Activated T-cell treated with anti-CD3 and anti-CD28 coated beads for 24 hours (primary cell): ENCODE data around the gene KCNQ2.
"Not testable (repeated sequence)": the region's sequence is repeated elsewhere in the genome, so short reads cannot be mapped to it uniquely, and the experiment has no call there.

Experiments
- DNase-seq: peaks from one replicate; pipeline ENCODE4 v3.0.0-alpha.2; 2020; ENCODE audit warnings: low read depth

The KCNQ2 gene

DNA sequence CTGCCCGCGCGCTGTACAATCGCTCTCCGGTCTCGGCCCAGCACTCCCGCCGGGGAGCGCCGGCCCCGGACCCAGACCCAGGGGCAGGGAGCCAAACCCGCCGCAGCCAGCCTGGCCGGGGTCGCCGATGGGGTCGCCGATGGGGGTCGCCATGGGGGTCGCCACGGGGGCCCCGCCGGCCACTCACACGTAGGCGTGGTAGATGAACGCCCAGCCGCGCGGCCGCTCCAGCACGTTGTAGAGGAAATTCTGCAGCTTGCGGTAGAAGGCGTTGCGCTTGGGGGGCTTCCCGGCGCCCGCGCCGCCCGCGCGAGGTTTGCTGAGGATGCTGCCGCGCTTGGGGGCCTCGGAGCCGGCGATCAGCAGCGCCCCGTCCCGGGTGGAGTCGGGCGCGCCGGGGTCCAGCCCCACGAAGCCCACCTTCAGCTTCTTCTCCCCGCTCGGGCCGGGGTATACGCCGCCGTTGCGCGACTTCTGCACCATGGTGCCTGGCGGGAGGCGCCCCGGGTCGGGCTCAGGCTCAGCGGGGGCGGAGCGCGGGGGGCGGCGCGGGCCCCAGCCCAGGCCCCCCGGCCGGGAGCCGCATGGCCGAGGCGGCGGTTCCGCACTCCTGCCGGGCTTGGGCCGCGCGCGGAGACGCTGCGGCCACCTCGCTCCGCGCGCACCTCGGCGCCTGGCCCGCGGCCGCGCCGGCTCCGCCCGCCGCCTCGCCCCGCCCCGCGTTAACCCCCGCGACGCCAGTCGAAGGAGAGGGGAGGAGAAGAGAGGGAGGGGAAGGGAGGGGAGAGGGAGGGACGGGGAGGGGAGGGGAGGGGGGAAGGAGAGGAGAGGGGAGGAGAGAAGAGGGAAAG, at the start of gene KCNQ2:
Gene KCNQ2, minus strand, starts transcription at position 675 of the 851 bp plus-strand sequence. Its CDS starts 192 bp downstream, at position 483.
- DNase-seq: no peak

DNA sequence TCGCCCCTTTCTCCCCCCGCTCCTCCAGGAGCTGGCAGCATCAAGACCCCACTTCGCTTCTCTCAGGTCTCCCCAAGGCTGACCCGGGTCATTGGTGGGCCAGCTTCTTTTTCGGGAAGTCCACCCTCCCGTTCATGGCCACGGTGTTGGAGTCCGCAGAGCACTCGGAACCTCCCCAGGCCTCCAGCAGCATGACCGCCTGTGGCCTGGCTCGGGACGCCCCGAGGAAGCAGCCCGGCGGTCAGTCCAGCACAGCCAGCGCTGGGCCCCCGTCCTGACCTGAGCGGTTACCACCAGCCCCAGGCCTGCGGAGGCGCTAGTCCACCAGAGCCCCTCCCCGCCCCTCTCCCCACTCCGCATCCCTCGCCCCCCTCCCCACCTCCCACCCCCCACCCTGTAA, 49.1 kb upstream of the KCNQ2 start:
- DNase-seq: no peak

DNA sequence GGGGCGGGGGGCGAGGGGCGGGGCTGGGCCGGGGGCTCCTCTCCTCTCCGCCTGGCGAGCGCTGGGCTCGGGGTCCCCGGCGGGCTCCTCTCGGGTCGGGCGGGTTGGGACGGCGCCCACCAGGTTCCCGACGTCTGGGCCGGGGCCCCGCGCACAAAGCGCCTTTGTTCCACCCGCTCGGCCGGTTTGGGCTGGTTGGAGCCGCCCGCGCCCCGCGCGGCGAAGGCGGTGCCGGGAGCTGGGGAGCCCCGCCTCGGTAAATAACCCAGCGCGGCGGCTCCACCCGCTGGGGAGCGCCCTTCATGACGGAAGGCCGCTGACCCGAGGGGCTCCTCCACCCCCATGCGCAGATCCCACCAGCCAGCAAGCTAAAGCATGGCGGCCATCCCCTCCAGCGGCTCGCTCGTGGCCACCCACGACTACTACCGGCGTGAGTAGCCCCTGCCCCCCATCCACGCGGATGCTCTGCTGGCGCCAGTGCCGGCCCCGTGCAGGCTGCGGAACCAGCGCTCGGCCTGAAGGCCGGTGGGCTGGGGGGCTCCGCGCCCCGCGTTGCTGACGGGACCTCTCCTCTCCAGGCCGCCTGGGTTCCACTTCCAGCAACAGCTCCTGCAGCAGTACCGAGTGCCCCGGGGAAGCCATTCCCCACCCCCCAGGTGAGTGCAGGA, 48.6 kb upstream of the KCNQ2 start:
- DNase-seq: peak; percentile 61

DNA sequence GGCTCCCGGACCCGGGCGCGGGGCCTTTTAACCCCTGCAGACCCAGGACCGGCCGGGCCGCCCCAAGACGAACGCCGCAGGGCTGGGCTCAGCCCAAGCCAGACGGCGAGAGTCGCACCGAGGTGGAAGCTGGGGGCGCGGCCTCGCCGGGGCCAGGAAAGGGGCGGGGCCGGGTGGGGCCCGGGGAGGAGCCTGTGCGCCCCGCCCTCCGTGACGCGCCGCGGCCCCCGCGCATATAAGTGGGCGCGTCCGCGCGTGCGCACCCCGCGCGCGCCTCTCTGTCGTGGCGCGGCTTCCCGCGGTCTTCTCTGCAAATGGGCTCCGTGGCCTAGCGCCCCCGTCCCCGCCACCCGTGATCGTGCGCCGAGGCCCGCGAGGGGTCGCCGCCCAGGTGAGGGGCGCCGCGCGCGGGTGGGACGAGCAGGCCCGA, 48.1 kb upstream of the KCNQ2 start, which contains the start of gene PPDPF:
Gene PPDPF, plus strand, starts transcription at position 262 of the 430 bp plus-strand sequence. CDS start 544 bp downstream, outside the sequence.
- peak; percentile 77 for DNase-seq

DNA sequence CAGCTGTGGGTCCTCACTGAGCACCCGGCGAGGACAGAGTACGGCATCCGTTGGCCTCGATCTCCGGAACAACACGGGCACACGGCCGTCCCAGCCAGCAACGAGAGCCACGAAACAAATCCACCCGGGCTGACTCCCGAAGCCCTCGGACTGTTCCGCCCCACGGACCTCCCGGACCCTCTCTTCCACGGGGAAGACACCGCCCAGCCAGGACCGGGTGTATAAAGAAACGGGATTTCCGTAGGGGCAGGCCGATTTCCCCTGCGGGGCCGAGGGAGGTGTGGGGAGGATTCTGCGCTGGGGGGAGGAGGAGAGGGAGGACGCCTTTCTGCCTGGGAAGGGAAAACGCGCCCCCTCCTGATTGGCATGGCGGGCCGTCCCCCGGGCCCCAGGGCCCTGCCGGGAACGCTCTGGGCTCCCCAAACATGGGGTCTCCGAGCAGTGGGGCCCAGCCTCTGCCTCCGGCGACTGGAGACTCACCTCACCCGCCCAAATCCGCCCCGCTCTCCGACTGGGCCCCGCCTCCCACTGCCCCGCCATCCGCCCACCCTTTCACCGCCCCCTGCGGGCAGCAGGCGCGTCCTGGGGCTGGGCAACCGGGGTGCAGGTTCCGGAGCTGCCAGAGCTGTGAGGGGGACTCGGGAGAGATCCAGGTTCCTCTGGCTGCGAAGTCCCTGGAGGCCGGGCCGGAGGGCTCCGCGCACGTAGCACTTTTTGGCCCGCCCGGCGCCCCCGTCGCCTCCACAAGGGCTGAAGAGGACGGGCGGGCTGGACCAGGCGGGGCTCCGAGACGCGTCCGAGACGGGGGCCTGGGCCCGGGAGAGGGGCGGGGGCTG, 47.4 kb upstream of the KCNQ2 start:
- DNase-seq: peak; percentile 49

DNA sequence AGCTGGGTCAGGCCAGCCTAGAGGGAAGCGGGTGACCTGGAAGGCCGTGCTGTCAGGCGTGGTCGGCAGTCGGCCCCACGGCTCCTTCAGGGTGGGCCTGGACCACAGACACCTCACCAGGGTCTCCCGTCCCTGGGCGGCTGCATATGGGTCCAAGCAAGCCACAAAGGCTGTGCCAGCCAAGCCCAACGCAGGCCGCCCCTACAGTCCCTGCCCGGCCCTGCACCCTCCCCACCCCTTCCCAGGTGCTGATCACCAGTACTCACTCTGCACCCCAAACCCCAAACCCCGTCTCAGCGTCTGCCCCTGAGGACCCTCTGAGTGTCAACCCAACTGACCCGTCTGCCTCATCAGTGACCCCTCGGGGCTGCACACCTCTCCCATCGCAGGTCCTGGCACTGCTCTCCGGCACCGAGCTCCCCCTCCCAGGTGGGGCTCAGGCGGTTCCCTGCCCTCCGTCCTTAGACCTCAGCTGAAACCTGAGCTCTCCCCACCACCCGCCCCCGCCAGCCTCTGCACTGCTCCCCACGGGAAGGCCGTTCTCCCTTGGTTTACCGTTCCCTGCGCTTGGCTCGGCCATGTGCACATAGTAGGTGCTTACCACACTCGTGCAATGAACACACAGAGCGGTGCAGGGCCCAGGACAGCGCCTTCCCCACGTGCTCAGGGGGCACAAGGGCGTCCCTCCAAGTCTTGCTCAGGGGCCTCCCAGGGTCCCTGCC, 46.7 kb upstream of the KCNQ2 start:
- no peak for DNase-seq

DNA sequence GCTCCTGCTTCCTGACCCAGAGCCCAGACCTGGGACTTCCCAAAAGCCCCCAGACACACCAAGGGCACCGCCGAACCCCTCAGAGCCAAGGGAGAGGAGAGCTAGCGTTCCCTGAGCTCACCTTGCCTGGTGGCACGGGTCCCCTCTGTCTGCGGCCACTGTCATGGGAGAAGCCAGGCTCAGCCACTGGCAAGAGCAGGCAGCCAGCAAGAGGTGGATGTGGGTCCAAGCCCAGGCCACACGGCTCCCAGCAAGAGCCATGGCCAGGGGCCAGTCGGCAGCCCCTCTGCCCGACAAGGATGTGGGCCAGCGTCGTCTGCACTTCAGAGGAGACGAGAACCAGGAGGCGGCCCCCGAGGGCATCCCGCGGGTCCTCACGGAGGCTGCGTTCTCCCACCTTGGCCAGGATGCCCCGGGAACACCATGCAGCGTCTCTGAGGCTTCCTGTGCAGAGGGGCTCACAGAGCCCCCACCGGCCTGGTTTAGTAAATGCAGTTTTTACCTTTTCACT, 46.0 kb upstream of the KCNQ2 start:
- DNase-seq: no peak

DNA sequence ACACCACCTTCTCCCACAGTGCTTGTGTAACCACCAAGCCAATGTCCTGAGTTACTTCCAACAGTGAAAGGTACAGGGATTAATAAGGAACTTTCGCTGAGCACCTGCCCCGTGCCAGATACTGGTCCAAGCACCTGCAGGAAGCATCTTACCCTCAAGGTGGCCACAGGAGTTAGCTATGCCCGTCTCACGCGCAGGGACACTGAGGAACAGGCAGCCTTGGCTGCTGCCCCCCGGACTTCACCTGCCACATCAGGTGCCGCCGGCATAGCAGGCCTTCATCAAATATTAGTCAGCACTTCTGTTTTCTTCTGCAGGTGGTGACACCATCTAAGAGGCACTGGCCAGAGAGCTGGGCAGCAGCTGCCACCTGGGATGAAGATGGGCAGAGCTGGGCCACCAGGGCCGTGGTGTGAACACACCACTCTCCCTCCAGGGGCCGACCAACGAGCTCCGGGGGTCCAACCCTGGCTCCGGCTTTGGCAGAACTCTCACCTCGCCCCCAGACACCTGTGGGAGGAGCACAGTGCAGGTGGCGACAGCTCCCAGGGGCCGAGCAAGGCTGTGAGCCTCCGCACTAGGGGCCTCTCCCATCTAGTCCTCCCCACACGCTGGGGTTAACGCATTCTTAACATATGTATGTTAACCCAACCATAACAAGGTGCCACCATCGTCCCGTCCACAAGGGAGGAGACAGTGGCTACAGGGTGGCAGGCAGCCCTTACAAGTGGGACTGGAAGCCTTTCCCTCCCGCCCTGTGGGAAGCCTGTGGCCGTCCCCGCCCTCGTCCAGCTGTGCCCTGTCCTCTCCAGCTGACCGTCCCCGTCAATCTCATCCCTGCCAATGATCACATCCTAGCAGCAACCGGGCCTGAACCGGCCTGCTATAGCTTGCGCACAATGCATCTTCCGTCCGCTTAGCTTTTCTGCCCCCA, 45.2 kb upstream of the KCNQ2 start:
- no peak for DNase-seq

DNA sequence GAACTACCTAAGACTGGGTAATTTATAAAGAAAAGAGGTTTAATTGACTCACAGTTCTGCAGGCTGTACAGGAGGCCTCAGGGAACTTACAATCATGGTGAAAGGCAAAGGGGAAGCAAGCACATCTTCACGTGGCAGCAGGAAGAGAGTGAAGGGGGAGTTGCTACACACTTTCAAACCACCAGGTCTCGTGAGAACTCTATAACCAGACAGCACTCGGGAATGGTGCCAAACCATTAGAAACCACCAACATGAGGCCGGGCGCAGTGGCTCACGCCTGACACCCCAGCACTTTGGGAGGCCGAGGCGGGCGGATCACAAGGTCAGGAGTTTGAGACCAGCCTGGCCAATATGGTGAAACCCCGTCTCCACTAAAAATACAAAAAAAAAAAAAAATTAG, 42.1 kb upstream of the KCNQ2 start:
- DNase-seq: not testable (repeated sequence)

DNA sequence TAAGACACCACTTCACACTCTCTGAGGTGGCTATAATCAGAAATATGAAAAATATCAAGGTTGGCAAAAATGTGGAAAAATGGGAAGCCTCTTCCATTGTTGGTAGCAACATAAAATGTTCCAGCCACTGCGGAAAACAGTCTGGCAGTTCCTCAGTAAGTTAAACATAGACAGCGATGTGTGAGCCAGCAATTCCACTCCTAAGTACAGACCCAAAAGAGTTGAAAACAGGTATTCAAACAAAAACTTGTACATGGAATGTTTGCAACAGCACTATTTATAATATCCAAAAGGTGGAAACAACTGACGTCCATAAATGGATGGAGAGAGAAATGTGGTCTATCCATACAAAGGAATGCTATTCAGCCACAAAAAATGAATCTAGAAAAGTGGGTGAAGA, 40.8 kb upstream of the KCNQ2 start:
- no peak for DNase-seq

DNA sequence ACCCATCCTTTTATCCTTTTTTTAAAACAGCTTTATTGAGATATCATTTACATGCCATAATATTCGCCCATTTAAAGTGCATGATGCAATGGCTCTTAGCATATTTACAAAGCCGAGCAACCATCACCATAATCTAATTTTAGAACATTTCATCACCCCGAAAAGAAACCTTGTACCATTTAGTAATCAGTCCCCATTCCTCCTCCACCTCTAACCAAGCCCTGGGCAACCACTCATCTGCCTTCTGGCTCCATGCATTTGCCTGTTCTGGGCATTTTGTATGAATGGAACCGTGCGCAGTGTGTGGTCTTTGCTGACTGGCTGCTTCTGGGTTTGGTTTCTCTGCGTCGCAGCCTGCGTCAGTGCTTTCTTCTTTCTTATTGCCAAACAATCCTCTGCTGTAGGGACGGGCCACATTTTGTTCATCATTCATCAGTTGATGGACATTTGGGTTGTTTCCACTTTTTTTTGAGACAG, 36.7 kb upstream of the KCNQ2 start:
- DNase-seq: no peak

DNA sequence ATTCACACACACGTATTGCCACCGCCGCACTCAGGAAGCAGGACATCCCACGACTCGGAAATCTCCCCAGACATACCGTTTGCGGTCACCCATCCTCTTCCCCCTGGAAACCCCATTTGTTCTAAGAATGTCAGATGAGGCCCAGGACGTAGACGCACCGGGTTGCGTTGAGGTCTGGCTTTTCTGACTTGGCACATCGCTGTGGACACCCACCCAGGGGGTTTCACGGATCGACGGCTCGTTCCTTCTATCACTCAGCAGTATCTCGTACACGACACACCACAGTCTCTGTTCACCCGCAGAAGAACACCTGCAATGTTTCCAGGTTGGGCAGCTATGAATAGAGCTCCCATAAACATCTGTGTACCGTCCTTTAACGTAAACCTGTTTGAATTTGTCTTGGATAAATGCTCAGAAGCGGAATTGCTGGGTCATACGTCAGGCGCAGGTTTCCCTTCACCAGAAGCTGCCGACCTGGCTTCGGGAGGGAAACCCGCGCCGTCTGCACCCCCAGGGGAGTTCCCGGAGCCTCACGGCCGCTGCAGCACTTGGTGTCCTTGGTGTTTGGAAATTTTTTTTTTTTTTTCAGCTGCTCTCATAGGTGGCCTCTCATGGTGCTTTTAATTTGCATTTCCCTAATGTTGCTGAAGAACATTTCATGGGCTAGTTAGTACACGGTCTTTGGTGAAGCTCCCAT, 35.8 kb upstream of the KCNQ2 start:
- DNase-seq: no peak

DNA sequence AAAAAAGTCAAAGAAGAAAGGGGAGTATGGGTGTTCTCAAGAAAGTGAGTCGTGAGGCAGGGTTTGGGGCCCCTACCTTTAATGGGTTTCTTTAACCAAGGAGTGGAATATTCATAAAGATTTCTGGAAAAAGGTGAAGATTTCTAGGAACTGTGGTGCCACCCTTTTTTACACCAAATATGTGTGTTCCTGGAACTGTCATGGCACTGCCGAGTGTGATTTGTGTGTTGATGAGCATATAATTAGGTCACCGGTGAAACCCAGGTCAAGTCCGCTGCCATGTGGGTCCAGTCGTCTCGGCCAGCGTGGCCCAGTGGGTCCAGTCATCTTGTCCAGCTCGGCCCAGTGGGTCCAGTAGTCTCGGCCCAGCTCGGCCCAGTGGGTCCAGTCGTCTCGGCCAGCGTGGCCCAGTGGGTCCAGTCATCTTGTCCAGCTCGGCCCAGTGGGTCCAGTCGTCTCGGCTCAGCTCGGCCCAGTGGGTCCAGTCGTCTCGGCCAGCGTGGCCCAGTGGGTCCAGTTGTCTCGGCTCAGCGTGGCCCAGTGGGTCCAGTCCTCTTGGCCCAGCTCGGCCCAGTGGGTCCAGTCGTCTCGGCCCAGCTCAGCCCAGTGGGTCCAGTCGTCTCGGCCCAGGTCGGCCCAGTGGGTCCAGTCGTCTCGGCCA, 34.8 kb upstream of the KCNQ2 start:
- DNase-seq: no peak

DNA sequence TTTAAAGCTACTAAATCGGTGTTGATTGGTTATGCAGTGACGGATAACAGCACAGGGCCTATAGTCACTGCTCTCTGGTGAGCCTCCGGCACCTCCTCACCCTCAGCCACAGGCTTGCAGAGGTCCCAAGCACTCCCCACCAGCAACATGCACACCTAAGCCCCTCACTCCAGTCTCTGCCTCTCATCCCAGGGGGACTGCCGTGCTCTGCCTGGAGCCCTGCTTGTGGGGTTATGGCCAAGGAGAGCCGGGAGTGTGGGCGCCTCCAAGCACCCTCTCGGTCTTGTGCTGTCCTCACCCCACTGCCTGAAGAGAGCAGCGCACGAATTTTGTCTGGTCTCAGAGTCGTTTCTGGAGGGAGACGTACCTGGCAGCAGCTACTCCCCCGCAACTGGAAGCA, 33.3 kb upstream of the KCNQ2 start:
- DNase-seq: no peak

DNA sequence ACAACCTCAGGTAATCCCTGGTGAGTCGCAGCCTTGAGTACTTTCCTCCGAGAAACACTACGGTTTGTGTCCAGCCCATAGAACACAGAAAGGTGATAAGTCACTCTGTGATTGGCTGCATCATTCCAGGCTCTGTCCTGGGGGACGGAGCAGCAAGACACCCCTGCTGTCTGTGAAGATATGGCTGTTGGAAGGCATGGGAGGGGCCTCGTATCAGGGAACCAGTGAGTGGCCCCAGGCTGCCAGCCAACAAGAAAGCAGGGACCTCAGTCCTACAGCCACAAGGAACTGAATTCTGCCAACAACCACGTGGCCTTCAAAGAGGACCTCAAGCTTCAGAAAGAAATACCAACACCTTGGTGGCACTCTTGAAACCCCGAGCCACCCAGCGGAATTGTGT, 32.8 kb upstream of the KCNQ2 start:
- DNase-seq: no peak

DNA sequence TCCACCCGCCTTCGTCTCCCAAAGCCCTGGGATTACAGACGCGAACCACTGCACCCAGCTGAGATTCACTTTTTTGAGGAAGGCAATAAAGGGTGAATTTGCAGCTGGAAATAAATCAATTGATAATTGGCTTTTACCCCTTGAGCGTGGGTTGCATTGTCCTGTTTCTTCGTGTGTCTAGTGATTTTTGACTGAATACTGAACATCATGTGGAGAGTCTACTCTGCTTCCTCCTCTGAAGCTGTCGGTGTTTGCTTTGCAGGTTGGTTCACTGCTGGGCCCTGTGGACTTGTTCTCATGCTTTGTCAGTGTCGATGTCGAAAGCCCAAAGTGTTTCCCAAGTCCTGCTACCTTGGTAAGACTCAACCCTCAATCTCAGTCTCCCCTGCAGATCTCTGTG, 32.2 kb upstream of the KCNQ2 start:
- DNase-seq: no peak

DNA sequence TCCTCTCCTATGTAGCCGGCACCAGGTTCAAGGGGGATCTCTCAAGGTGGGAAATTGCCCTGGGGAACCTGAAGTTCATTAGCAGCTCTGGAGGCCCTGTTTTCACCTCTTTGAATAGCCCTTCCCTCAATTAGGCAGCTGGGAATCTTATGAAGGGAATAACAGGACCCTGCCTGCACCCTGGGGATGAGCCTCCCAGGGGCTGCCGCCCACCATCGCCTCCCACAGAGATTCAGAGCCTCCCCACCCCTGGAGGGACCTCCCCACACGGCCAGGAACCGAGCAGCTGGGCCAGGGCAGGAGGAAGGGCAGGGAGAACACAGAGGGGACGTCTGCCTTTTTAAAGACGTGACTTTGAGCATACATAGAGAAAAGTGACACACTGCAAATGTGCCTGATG, 31.1 kb upstream of the KCNQ2 start:
- no peak for DNase-seq

DNA sequence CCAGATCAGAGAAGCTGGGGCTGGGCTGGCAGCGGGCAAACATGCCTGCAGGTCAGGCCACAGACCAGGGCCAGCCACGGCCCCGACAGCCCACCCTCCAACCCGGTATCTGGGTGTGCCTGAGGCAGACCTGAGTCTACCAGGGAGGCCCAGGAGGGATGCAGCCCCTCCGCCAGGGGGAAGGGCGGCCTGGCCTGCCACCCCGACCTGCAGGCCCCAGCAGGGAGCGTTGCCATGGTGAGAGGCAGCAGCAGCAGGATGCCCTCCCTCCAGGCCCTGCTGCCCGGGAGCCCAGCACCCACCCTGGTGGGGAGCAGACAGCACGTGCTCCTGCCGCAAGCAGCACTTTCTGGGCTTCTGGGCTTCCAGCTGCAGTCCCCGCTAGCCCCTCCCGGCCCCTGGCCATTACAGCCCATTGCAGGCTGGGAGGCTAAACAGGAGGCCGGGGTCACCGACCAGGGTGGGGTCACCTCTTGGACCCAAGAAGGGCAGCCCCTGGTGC, 30.3 kb upstream of the KCNQ2 start:
- no peak for DNase-seq
